HEK293 (cell line): ENCODE results near the gene ACP3.
"Not testable (repeated sequence)": the region's sequence is repeated elsewhere in the genome, so short reads cannot be mapped to it uniquely, and the experiment has no call there.

ENCODE experiments used
- CTCF ChIA-PET: fragments of 350-600 bp; formaldehyde crosslinking; extraction: SDS; loops from one replicate; lab custom pipeline; 2021; ENCODE audit warnings: antibody characterized with exemption; lab: Yijun Ruan, JAX
- POLR2A ChIA-PET: fragments of 300-600 bp; formaldehyde crosslinking; extraction: SDS; loops from one replicate; lab custom pipeline; 2020; ENCODE audit warnings: antibody characterized with exemption, inconsistent platforms; lab: Yijun Ruan, JAX
- H3K27ac ChIP-seq: fragments of 200-500 bp; sonication (Bioruptor generic); 2 replicates; pipeline ENCODE4 v1.5.1; 2014; ENCODE audit warnings: low read depth, low read length, control low read depth, inconsistent platforms; ENCODE audit errors: extremely low read depth
- H3K36me3 ChIP-seq, 2 experiments: fragments of 200-500 bp in 1 of 2; sonication (Bioruptor generic) in 1 of 2; 1 replicate in 1 of 2; 2 replicates in 1 of 2; pipeline ENCODE4 v1.5.1; 2014 to 2017; ENCODE audit warnings: inconsistent platforms in 2 of 2, low read length in 2 of 2; ENCODE audit not compliant: control insufficient read depth in 2 of 2, insufficient read depth in 1 of 2
- H3K4me1 ChIP-seq: fragments of 200-500 bp; sonication (Bioruptor generic); 2 replicates; pipeline ENCODE4 v1.5.1; 2014; ENCODE audit warnings: mild to moderate bottlenecking, low read length, inconsistent platforms; ENCODE audit not compliant: control insufficient read depth, insufficient read depth
- H3K4me3 ChIP-seq: 2 replicates; pipeline ENCODE4 v1.5.1; 2011; ENCODE audit warnings: low read depth, mild to moderate bottlenecking, control low read depth, low read length, moderate library complexity
- H3K9me3 ChIP-seq: fragments of 200-500 bp; sonication (Bioruptor generic); 2 replicates; pipeline ENCODE4 v1.5.1; 2014; ENCODE audit warnings: low read depth, low read length, inconsistent platforms; ENCODE audit not compliant: control insufficient read depth, insufficient read depth
- RBAK ChIP-seq: fragments of 450-650 bp; formaldehyde crosslinking; IDR thresholded peaks from 2 replicates; pipeline ENCODE4 v1.5.1; 2016; ENCODE audit warnings: missing biosample characterization, missing genetic modification characterization
- SETDB1 ChIP-seq: IDR thresholded peaks from one replicate; pipeline ENCODE4 v1.6.1; 2017; ENCODE audit warnings: mild to moderate bottlenecking, low read length, moderate library complexity, mixed read lengths; ENCODE audit not compliant: insufficient read length
- SP7 ChIP-seq: fragments of 450-650 bp; formaldehyde crosslinking; IDR thresholded peaks from 2 replicates; pipeline ENCODE4 v1.5.1; 2016; ENCODE audit warnings: missing biosample characterization, missing genetic modification characterization
- YY1 ChIP-seq: fragments of 450-650 bp; formaldehyde crosslinking; IDR thresholded peaks from 2 replicates; pipeline ENCODE4 v1.5.1; 2018; ENCODE audit warnings: missing biosample characterization, missing genetic modification characterization
- ZBTB48 ChIP-seq: fragments of 450-650 bp; formaldehyde crosslinking; IDR thresholded peaks from 2 replicates; pipeline ENCODE4 v1.5.1; 2016; ENCODE audit warnings: missing biosample characterization, missing genetic modification characterization
- ZFHX2 ChIP-seq: fragments of 450-650 bp; formaldehyde crosslinking; conservative IDR thresholded peaks from 2 replicates; pipeline ENCODE4 v1.5.1; 2016; ENCODE audit warnings: missing biosample characterization, missing genetic modification characterization
- ZFP3 ChIP-seq: fragments of 450-650 bp; formaldehyde crosslinking; IDR thresholded peaks from 2 replicates; pipeline ENCODE4 v1.5.1; 2016; ENCODE audit warnings: low read depth, missing biosample characterization, missing genetic modification characterization
- ZFP69B ChIP-seq: fragments of 450-650 bp; formaldehyde crosslinking; IDR thresholded peaks from 2 replicates; pipeline ENCODE4 v1.5.1; 2016; ENCODE audit warnings: missing biosample characterization, missing genetic modification characterization
- ZNF175 ChIP-seq: fragments of 450-650 bp; formaldehyde crosslinking; IDR thresholded peaks from 2 replicates; pipeline ENCODE4 v1.5.1; 2016; ENCODE audit warnings: missing biosample characterization, missing genetic modification characterization
- ZNF335 ChIP-seq: fragments of 450-650 bp; formaldehyde crosslinking; conservative IDR thresholded peaks from 2 replicates; pipeline ENCODE4 v1.5.1; 2016; ENCODE audit warnings: missing biosample characterization, missing genetic modification characterization
- ZNF341 ChIP-seq: fragments of 450-650 bp; formaldehyde crosslinking; IDR thresholded peaks from 2 replicates; pipeline ENCODE4; 2016; ENCODE audit warnings: low read depth, missing biosample characterization, missing genetic modification characterization
- ZNF555 ChIP-seq: fragments of 450-650 bp; formaldehyde crosslinking; conservative IDR thresholded peaks from 2 replicates; pipeline ENCODE4 v1.5.1; 2017; ENCODE audit warnings: missing biosample characterization, mild to moderate bottlenecking, missing genetic modification characterization, inconsistent platforms
- ZNF585B ChIP-seq: fragments of 450-650 bp; formaldehyde crosslinking; IDR thresholded peaks from 2 replicates; pipeline ENCODE4 v1.5.1; 2016; ENCODE audit warnings: missing biosample characterization, missing genetic modification characterization
- ZNF677 ChIP-seq: fragments of 450-650 bp; IDR thresholded peaks from 2 replicates; pipeline ENCODE4 v1.5.0; 2018; ENCODE audit warnings: missing biosample characterization, mild to moderate bottlenecking, missing genetic modification characterization, moderate library complexity
- TF ChIP-seq, protein P1 (sequence below): fragments of 450-650 bp; IDR thresholded peaks from 2 replicates; pipeline ENCODE4 v1.5.1; 2018; ENCODE audit warnings: missing biosample characterization, missing genetic modification characterization
- TF ChIP-seq, protein P2 (sequence below): fragments of 450-650 bp; formaldehyde crosslinking; IDR thresholded peaks from 2 replicates; pipeline ENCODE4 v1.5.1; 2016; ENCODE audit warnings: missing biosample characterization, missing genetic modification characterization
- TF ChIP-seq, protein P3 (sequence below): fragments of 450-650 bp; formaldehyde crosslinking; IDR thresholded peaks from 2 replicates; pipeline ENCODE4 v1.5.1; 2016; ENCODE audit warnings: missing biosample characterization, missing genetic modification characterization
- TF ChIP-seq, protein P4 (sequence below): fragments of 450-650 bp; formaldehyde crosslinking; IDR thresholded peaks from 2 replicates; pipeline ENCODE4 v1.5.1; 2016; ENCODE audit warnings: missing biosample characterization, missing genetic modification characterization
- TF ChIP-seq, protein P5 (sequence below): fragments of 450-650 bp; formaldehyde crosslinking; IDR thresholded peaks from 2 replicates; pipeline ENCODE4 v1.5.1; 2016; ENCODE audit warnings: missing biosample characterization, missing genetic modification characterization

The ACP3 gene

DNA sequence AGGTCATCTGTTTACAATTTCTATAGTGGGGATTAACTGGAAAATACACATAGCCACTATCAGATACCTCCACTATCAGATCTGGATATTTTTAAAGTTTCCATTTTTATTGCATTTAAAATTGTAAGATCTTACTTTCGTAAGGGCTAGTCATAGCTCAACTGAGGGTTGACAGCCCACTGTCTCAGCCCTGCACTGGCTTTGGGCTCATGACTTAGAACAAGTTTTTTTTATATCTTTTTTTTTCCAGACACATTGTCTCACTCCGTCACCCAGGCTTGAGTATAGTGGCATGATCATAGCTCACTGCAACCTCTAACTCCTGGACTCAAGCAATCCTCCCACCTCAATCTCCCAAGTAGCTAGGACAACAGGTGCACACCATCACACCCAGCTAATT is 51.3 kb downstream of the ACP3 start:
- TF ChIP-seq ZNF175 (tag by site-specific recombination) (no peak), RBAK (tag by site-specific recombination) (no peak)
- H3K4me1 ChIP-seq: no peaks in the 10 kb centered on the region
- H3K4me3 ChIP-seq: no peak overlapping the region
- H3K27ac ChIP-seq: no peak overlapping the region
- H3K9me3 ChIP-seq: no peaks in the 10 kb centered on the region
- no peaks in the 10 kb centered on the region for H3K36me3 ChIP-seq
- POLR2A ChIA-PET: interaction anchor here (0.6 kb wide), 1 partner anchor 27 kb away, joined by 3 read pairs; no protein-coding TSS in a partner anchor
- CTCF ChIA-PET: interaction anchor here (0.6 kb wide), 2 partner anchors 12 to 35 kb away, joined by 3 to 5 read pairs; no protein-coding TSS in a partner anchor

DNA sequence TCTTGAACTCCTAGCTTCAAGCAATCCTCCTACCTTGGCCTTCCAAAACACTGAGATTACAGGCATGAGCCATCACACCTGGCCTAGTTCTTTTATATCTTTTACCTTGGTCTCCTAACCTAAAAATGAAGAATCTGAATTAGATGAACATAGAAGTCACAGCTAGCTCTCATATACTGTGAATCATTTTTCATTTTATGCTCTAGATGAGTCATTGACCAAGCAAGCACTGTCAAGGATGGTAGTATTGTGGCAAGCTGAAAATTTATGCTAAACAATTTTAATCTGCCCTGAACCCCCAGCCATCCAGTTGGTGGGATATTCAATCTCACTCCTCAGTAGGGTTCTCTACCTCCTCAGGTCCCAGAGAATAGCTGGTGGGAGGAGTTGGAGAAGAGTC is 51.8 kb downstream of the ACP3 start:
- TF ChIP-seq ZNF677 (tag by site-specific recombination) (no peak), ZNF555 (tag by site-specific recombination) (no peak), ZNF585B (tag by site-specific recombination) (no peak), ZFP3 (tag by site-specific recombination) (no peak)
- TF ChIP-seq, protein P1, sequence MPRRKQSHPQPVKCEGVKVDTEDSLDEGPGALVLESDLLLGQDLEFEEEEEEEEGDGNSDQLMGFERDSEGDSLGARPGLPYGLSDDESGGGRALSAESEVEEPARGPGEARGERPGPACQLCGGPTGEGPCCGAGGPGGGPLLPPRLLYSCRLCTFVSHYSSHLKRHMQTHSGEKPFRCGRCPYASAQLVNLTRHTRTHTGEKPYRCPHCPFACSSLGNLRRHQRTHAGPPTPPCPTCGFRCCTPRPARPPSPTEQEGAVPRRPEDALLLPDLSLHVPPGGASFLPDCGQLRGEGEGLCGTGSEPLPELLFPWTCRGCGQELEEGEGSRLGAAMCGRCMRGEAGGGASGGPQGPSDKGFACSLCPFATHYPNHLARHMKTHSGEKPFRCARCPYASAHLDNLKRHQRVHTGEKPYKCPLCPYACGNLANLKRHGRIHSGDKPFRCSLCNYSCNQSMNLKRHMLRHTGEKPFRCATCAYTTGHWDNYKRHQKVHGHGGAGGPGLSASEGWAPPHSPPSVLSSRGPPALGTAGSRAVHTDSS (tag by site-specific recombination): no peak
- TF ChIP-seq, protein P2, sequence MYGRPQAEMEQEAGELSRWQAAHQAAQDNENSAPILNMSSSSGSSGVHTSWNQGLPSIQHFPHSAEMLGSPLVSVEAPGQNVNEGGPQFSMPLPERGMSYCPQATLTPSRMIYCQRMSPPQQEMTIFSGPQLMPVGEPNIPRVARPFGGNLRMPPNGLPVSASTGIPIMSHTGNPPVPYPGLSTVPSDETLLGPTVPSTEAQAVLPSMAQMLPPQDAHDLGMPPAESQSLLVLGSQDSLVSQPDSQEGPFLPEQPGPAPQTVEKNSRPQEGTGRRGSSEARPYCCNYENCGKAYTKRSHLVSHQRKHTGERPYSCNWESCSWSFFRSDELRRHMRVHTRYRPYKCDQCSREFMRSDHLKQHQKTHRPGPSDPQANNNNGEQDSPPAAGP (tag by site-specific recombination): no peak
- TF ChIP-seq, protein P3, sequence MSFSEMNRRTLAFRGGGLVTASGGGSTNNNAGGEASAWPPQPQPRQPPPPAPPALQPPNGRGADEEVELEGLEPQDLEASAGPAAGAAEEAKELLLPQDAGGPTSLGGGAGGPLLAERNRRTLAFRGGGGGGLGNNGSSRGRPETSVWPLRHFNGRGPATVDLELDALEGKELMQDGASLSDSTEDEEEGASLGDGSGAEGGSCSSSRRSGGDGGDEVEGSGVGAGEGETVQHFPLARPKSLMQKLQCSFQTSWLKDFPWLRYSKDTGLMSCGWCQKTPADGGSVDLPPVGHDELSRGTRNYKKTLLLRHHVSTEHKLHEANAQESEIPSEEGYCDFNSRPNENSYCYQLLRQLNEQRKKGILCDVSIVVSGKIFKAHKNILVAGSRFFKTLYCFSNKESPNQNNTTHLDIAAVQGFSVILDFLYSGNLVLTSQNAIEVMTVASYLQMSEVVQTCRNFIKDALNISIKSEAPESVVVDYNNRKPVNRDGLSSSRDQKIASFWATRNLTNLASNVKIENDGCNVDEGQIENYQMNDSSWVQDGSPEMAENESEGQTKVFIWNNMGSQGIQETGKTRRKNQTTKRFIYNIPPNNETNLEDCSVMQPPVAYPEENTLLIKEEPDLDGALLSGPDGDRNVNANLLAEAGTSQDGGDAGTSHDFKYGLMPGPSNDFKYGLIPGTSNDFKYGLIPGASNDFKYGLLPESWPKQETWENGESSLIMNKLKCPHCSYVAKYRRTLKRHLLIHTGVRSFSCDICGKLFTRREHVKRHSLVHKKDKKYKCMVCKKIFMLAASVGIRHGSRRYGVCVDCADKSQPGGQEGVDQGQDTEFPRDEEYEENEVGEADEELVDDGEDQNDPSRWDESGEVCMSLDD: no peak
- TF ChIP-seq, protein P4, sequence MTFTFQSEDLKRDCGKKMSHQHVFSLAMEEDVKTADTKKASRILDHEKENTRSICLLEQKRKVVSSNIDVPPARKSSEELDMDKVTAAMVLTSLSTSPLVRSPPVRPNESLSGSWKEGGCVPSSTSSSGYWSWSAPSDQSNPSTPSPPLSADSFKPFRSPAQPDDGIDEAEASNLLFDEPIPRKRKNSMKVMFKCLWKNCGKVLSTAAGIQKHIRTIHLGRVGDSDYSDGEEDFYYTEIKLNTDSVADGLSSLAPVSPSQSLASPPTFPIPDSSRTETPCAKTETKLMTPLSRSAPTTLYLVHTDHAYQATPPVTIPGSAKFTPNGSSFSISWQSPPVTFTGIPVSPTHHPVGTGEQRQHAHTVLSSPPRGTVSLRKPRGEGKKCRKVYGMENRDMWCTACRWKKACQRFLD (tag by site-specific recombination): no peak
- H3K4me3 ChIP-seq: no peak overlapping the region
- no peaks in the 10 kb centered on the region for H3K36me3 ChIP-seq
- POLR2A ChIA-PET: no interaction called here
- CTCF ChIA-PET: interaction anchor here (0.5 to 0.7 kb wide), 4 partner anchors 13 to 358 kb away, joined by 3 to 5 read pairs (median 4); no protein-coding TSS in a partner anchor
- H3K27ac ChIP-seq: no peak overlapping the region
- no peaks in the 10 kb centered on the region for H3K4me1 ChIP-seq
- H3K9me3 ChIP-seq: no peaks in the 10 kb centered on the region

DNA sequence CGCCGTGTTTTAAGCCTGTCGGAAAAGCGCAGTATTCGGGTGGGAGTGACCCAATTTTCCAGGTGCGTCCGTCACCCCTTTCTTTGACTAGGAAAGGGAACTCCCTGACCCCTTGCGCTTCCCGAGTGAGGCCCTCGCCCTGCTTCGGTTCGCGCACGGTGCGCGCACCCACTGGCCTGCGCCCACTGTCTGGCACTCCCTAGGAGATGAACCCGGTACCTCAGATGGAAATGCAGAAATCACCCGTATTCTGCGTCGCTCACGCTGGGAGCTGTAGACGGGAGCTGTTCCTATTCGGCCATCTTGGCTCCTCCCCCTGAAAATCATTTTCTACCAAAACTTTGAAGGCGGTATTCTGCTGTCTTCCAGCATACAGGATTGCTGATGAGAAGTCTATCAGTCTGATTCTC is 59.7 kb downstream of the ACP3 start:
- H3K27ac ChIP-seq, CTCF ChIA-PET, POLR2A ChIA-PET, H3K4me3 ChIP-seq, H3K4me1 ChIP-seq, H3K9me3 ChIP-seq, H3K36me3 ChIP-seq: not testable (repeated sequence)
- TF ChIP-seq ZBTB48 (tag by site-specific recombination) (peak; percentile 24; the same call in 1 of the 2 replicates), SETDB1 (peak; percentile 14), ZFP69B (tag by site-specific recombination) (0 out of 2 replicates have a peak, but pooled peaks have one; percentile 9), YY1 (tag by site-specific recombination) (peak; percentile 60; the same call in 1 of the 2 replicates), SP7 (0 out of 2 replicates have a peak, but pooled peaks have one; percentile 12), ZFHX2 (0 out of 2 replicates have a peak, but pooled peaks have one; percentile 12), ZNF341 (tag by site-specific recombination) (peak; percentile 78), ZNF335 (tag by site-specific recombination) (peak; percentile 70)
- TF ChIP-seq, protein P5, sequence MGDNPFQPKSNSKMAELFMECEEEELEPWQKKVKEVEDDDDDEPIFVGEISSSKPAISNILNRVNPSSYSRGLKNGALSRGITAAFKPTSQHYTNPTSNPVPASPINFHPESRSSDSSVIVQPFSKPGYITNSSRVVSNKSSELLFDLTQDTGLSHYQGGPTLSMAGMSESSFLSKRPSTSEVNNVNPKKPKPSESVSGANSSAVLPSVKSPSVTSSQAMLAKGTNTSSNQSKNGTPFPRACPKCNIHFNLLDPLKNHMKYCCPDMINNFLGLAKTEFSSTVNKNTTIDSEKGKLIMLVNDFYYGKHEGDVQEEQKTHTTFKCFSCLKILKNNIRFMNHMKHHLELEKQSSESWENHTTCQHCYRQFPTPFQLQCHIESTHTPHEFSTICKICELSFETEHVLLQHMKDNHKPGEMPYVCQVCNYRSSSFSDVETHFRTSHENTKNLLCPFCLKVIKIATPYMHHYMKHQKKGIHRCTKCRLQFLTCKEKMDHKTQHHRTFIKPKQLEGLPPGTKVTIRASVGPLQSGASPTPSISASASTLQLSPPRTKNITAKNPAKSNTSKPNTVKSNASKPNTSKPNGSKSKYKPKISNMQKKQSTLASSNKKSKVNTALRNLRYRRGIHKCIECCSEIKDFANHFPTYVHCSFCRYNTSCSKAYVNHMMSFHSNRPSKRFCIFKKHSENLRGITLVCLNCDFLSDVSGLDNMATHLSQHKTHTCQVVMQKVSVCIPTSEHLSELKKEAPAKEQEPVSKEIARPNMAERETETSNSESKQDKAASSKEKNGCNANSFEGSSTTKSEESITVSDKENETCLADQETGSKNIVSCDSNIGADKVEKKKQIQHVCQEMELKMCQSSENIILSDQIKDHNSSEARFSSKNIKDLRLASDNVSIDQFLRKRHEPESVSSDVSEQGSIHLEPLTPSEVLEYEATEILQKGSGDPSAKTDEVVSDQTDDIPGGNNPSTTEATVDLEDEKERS: 0 out of 2 replicates have a peak, but pooled peaks have one; percentile 6
